CD14-positive monocyte (primary cell): ENCODE data around the gene TAGAP. TPM values are rescaled to one million over a fixed set of nuclear protein-coding genes. Genes with fewer than 3 reads are reported as not detected.

Source experiments
- DNase-seq, 3 donors: peaks; one replicate each; pipeline ENCODE4 v3.0.0-alpha.2; 2011 to 2022
- H2AFZ ChIP-seq: 2 replicates; pipeline ENCODE4 v1.6.0; 2012; ENCODE audit warnings: mild to moderate bottlenecking, low read depth, low read length, inconsistent platforms; ENCODE audit not compliant: insufficient read depth, poor library complexity, severe bottlenecking
- H3K27ac ChIP-seq, 2 donors: 1 replicate in 1 of 2; 2 replicates in 1 of 2; pipeline ENCODE4 v1.5.1; 2012 to 2013; ENCODE audit warnings: low read length in 2 of 2, control low read depth in 1 of 2, inconsistent platforms in 1 of 2, low read depth in 1 of 2, mild to moderate bottlenecking in 1 of 2
- H3K27me3 ChIP-seq, 2 donors: one replicate each; pipeline versions ENCODE4 v1.6.0 to v1.6.1; 2011 to 2013; ENCODE audit warnings: low read length in 2 of 2; ENCODE audit not compliant: control insufficient read depth in 2 of 2, insufficient read depth in 2 of 2
- H3K36me3 ChIP-seq, 2 donors: replicated peaks in 1 of 2; 1 replicate in 1 of 2; 2 replicates in 1 of 2; pipeline versions ENCODE4 v1.5.1 to v1.6.1; 2012 to 2013; ENCODE audit warnings: low read length in 2 of 2, control low read depth in 1 of 2, inconsistent platforms in 1 of 2, mild to moderate bottlenecking in 1 of 2; ENCODE audit not compliant: insufficient read depth in 2 of 2, control insufficient read depth in 1 of 2
- H3K4me1 ChIP-seq, 2 donors: 1 replicate in 1 of 2; 2 replicates in 1 of 2; pipeline versions ENCODE4 v1.5.1 to v1.6.1; 2012 to 2013; ENCODE audit warnings: low read length in 2 of 2, control low read depth in 1 of 2, inconsistent platforms in 1 of 2, mild to moderate bottlenecking in 1 of 2, moderate library complexity in 1 of 2; ENCODE audit not compliant: insufficient read depth in 2 of 2, control insufficient read depth in 1 of 2
- H3K4me2 ChIP-seq: replicated peaks from 2 replicates; pipeline ENCODE3; 2012; ENCODE audit warnings: low read length, moderate library complexity, mild to moderate bottlenecking; ENCODE audit not compliant: poor library complexity, severe bottlenecking; ENCODE audit errors: extremely low read depth
- H3K4me3 ChIP-seq, 3 experiments: fragments of 200-600 bp in 1 of 3; sonication (generic) in 1 of 3; replicated peaks in 1 of 3; 1 replicate in 2 of 3; 2 replicates in 1 of 3; pipeline ENCODE4 v1.5.1; 2011 to 2013; ENCODE audit warnings: low read length in 3 of 3, mild to moderate bottlenecking in 3 of 3, control low read depth in 2 of 3, low read depth in 2 of 3, inconsistent platforms in 1 of 3, moderate library complexity in 1 of 3
- H3K79me2 ChIP-seq: 2 replicates; pipeline ENCODE4 v1.6.0; 2012; ENCODE audit warnings: mild to moderate bottlenecking, control low read depth, inconsistent platforms, low read length, moderate library complexity; ENCODE audit not compliant: insufficient read depth
- H3K9ac ChIP-seq: 2 replicates; pipeline ENCODE4 v1.6.0; 2017; ENCODE audit warnings: low read length, mild to moderate bottlenecking; ENCODE audit not compliant: insufficient read depth, poor library complexity, severe bottlenecking
- H3K9me3 ChIP-seq, 2 donors: replicated peaks in 1 of 2; 1 replicate in 1 of 2; 2 replicates in 1 of 2; pipeline versions ENCODE4 v1.5.1 to v1.6.1; 2012 to 2013; ENCODE audit warnings: low read length in 2 of 2, control low read depth in 1 of 2; ENCODE audit not compliant: control insufficient read depth in 1 of 2, insufficient read depth in 1 of 2
- H4K20me1 ChIP-seq: 2 replicates; pipeline ENCODE4 v1.6.0; 2012; ENCODE audit warnings: mild to moderate bottlenecking, low read length, control low read depth, moderate library complexity; ENCODE audit not compliant: insufficient read depth
- H3K27ac Mint-ChIP-seq, 7 donors: one replicate each; pipeline ENCODE4 v1.8.0; 2020; ENCODE audit warnings: mild to moderate bottlenecking in 7 of 7, mixed read lengths in 7 of 7, moderate library complexity in 6 of 7, inconsistent platforms in 2 of 7
- H3K27me3 Mint-ChIP-seq, 3 donors: one replicate each; pipeline ENCODE4 v1.8.0; 2021 to 2022; ENCODE audit warnings: low read depth in 3 of 3, mild to moderate bottlenecking in 3 of 3, mixed read lengths in 3 of 3, moderate library complexity in 3 of 3, inconsistent platforms in 1 of 3
- H3K36me3 Mint-ChIP-seq, 2 donors: one replicate each; pipeline ENCODE4 v1.8.0; 2020; ENCODE audit warnings: mixed read lengths in 2 of 2, inconsistent platforms in 1 of 2, mild to moderate bottlenecking in 1 of 2
- H3K4me1 Mint-ChIP-seq: one replicate; pipeline ENCODE4 v1.8.0; 2020; ENCODE audit warnings: mild to moderate bottlenecking, mixed read lengths
- H3K4me3 Mint-ChIP-seq, 2 donors: one replicate each; pipeline ENCODE4 v1.8.0; 2020; ENCODE audit warnings: mild to moderate bottlenecking in 2 of 2, mixed read lengths in 2 of 2, moderate library complexity in 1 of 2
- H3K9me3 Mint-ChIP-seq, 7 donors: one replicate each; pipeline ENCODE4 v1.8.0; 2020 to 2022; ENCODE audit warnings: mixed read lengths in 7 of 7, mild to moderate bottlenecking in 6 of 7, moderate library complexity in 6 of 7, inconsistent platforms in 2 of 7
- CTCF ChIP-seq: fragments of 200-600 bp; IDR thresholded peaks from one replicate; pipeline ENCODE4 v1.8.0; 2022; ENCODE audit warnings: antibody characterized with exemption, mild to moderate bottlenecking
- WGBS: methylation state at CpG from one replicate; pipeline ENCODE4 v1.1.5; 2013; ENCODE audit warnings: missing lambda C conversion rate; ENCODE audit not compliant: insufficient coverage; 5-methylcytosine and 5-hydroxymethylcytosine counted together
- intact Hi-C, 2 donors: fragments of 100-400 bp; cut with micrococcal nuclease; formaldehyde crosslinking; loops; one replicate each; pipeline versions ENCODE4 v1.15.0 to v1.15.1; 2023
- polyA plus RNA-seq, 3 donors: library from polyadenylated mRNA; depleted of rRNA in 1 of 3; unstranded in 2 of 3; stranded (reverse) in 1 of 3; fragments of 300-500 nt in 2 of 3; fragments of >200 nt in 1 of 3; fragmentation: Illumina TruSeq in 2 of 3; gene quantifications; 1 replicate in 2 of 3; 2 replicates in 1 of 3; pipeline ENCODE4 v1.2.3, GENCODE V29; 2012 to 2021

Gene TAGAP
- polyA plus RNA-seq, 3 donors: 51.9 to 299 (median 59.1) TPM

- Mint-ChIP-seq H3K4me1 (peaks cover 78% of the 10 kb centered on the region), H3K36me3 (peaks cover 0 to 11% of the 10 kb centered on the region in 2 donors), H3K27ac (no peak overlapping the region), H3K27me3 (peaks cover 0 to 3% (median 2%) of the 10 kb centered on the region in 3 donors), H3K9me3 (peaks cover 0 to under 1% (median 0%) of the 10 kb centered on the region in 7 donors), H3K4me3 (no peak overlapping the region)
- H3K9me3 ChIP-seq: no peaks in the 10 kb centered on the region
- 92% methylated on average over 2 of the region's 3 CpGs for WGBS
- no peaks in the 10 kb centered on the region for H4K20me1 ChIP-seq
- H3K79me2 ChIP-seq: no peaks in the 10 kb centered on the region
- H3K4me3 ChIP-seq: no peak overlapping the region
- no peak overlapping the region for H2AFZ ChIP-seq
- H3K9ac ChIP-seq: no peak overlapping the region
- H3K36me3 ChIP-seq: no peaks in the 10 kb centered on the region
- H3K4me1 ChIP-seq: peaks cover 75 to 78% of the 10 kb centered on the region in 2 donors
- no peak overlapping the region for H3K4me2 ChIP-seq
- H3K27me3 ChIP-seq: no peaks in the 10 kb centered on the region
- TF ChIP-seq CTCF: no peak
- no peak for DNase-seq
- no peak overlapping the region for H3K27ac ChIP-seq
- intact Hi-C loops: no loop called here
Observed at GRCh38 chr6:159059141-159059540, 14.3 kb upstream of the TAGAP start.

- peaks cover 0 to 4% (median 2%) of the 10 kb centered on the region in 3 donors for H3K27me3 Mint-ChIP-seq
- Histone ChIP-seq H3K4me3 (peak overlapping the region in 1 of 3 experiments; percentile 58), H3K36me3 (no peaks in the 10 kb centered on the region), H2AFZ (peak overlapping the region; percentile 21), H3K4me1 (peaks cover 69 to 73% of the 10 kb centered on the region in 2 donors), H4K20me1 (no peaks in the 10 kb centered on the region), H3K27me3 (no peaks in the 10 kb centered on the region), H3K79me2 (no peaks in the 10 kb centered on the region), H3K27ac (peak overlapping the region; percentile 62 to 87), H3K9me3 (no peaks in the 10 kb centered on the region), H3K9ac (no peak overlapping the region), H3K4me2 (peak overlapping the region; percentile 74)
- H3K9me3 Mint-ChIP-seq: peaks cover 0 to 3% (median 0%) of the 10 kb centered on the region in 7 donors
- peak overlapping the region in 6 of 7 donors; percentile 88 to 96 (median 94) for H3K27ac Mint-ChIP-seq
- peaks cover 76% of the 10 kb centered on the region for H3K4me1 Mint-ChIP-seq
- no peak for TF ChIP-seq CTCF
- H3K36me3 Mint-ChIP-seq: peaks cover 0 to 10% of the 10 kb centered on the region in 2 donors
- intact Hi-C loops: no loop called here
- WGBS: 86% methylated on average over 2 of the region's 6 CpGs
- peak overlapping the region in 1 of 2 donors; percentile 21 for H3K4me3 Mint-ChIP-seq
- no peak for DNase-seq
Observed at GRCh38 chr6:159056899-159057298, 12.1 kb upstream of the TAGAP start.
